ENCODE measurements around the gene HES5. TPM values are rescaled to one million over a fixed set of nuclear protein-coding genes. Genes with fewer than 3 reads are reported as not detected.

The HES5 gene
- total and polyA plus RNA-seq, 10 of the 15 experiments (the other 5 are each of a cell fraction or from before 2014, with no cell fraction given): 0.12 to 0.15 TPM; not detected in 8

DNA sequence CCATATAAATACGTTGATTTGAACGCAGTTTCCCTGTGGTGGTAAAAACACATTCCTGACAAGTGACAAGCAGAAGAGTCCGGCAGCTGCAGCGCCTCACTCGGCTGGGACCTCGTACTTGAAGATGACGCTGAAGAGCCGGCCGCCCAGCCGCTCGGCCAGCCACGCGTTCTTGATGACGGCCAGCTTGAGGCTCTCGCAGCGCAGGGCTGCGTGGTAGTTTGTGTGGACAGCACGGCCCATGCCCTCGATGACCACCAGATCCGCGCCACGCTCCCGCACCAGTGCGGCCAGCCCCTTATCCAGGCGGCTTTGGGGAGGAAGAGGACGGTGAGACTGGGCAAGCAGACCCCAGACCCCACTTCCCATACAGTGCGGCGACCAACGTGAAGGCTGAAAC lies 21.3 kb downstream of the HES5 start:
- ChIA-PET SMC1A (ENCODE audit: uncharacterized antibody, unreplicated experiment) (no interaction called here), CTCF (no interaction called here), RAD21 (ENCODE audit: unreplicated experiment) (no interaction called here), POLR2A (no interaction called here)
- FAIRE-seq (no peak), ATAC-seq (no peak), DNase-seq (ENCODE audit: low read depth, low spot score) (no peak)
- Histone ChIP-seq H2AFZ (ENCODE audit: control insufficient read depth, low read depth, low read length) (no peak overlapping the region), H3K9ac (ENCODE audit: control insufficient read depth, insufficient read depth, low read length) (no peak overlapping the region), H3K9me3 (replicated peaks; ENCODE audit: control insufficient read depth, insufficient read depth, low read length) (no peaks in the 10 kb centered on the region), H4K20me1 (ENCODE audit: control insufficient read depth, insufficient read depth) (no peaks in the 10 kb centered on the region; the same call in 1 of the 2 replicates), H3K27ac (ENCODE audit: control insufficient read depth, insufficient read depth) (no peak overlapping the region), H3K36me3 (ENCODE audit: control insufficient read depth in 2 of 2, insufficient read depth in 2 of 2, low read length in 1 of 2) (peaks cover 2 to 31% of the 10 kb centered on the region in 2 experiments), H3K4me1 (ENCODE audit: control insufficient read depth, insufficient read depth, low read length) (no peaks in the 10 kb centered on the region), H3K79me2 (ENCODE audit: control insufficient read depth, insufficient read depth, low read length) (no peaks in the 10 kb centered on the region), H3K4me2 (ENCODE audit: control insufficient read depth, insufficient read depth) (no peak overlapping the region), H3K27me3 (replicated peaks in 1 of 2; ENCODE audit: control insufficient read depth in 2 of 2, insufficient read depth in 2 of 2, low read length in 1 of 2) (no peaks in the 10 kb centered on the region), H3K4me3 (no peak overlapping the region)
- WGBS (ENCODE audit: insufficient coverage, insufficient replicate concordance, low lambda C conversion rate, missing lambda C conversion rate): 98% methylated on average over 29 of the region's 29 CpGs
- intact Hi-C loops (cut with micrococcal nuclease; ENCODE audit: unreplicated experiment): no loop called here
- in situ Hi-C loops (cut with MboI): no loop called here
- BruUV-seq (replicated peaks): no TSS peak
- TF ChIP-seq, protein P1, sequence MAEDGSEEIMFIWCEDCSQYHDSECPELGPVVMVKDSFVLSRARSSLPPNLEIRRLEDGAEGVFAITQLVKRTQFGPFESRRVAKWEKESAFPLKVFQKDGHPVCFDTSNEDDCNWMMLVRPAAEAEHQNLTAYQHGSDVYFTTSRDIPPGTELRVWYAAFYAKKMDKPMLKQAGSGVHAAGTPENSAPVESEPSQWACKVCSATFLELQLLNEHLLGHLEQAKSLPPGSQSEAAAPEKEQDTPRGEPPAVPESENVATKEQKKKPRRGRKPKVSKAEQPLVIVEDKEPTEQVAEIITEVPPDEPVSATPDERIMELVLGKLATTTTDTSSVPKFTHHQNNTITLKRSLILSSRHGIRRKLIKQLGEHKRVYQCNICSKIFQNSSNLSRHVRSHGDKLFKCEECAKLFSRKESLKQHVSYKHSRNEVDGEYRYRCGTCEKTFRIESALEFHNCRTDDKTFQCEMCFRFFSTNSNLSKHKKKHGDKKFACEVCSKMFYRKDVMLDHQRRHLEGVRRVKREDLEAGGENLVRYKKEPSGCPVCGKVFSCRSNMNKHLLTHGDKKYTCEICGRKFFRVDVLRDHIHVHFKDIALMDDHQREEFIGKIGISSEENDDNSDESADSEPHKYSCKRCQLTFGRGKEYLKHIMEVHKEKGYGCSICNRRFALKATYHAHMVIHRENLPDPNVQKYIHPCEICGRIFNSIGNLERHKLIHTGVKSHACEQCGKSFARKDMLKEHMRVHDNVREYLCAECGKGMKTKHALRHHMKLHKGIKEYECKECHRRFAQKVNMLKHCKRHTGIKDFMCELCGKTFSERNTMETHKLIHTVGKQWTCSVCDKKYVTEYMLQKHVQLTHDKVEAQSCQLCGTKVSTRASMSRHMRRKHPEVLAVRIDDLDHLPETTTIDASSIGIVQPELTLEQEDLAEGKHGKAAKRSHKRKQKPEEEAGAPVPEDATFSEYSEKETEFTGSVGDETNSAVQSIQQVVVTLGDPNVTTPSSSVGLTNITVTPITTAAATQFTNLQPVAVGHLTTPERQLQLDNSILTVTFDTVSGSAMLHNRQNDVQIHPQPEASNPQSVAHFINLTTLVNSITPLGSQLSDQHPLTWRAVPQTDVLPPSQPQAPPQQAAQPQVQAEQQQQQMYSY (CRISPR knock-in tag; IDR thresholded peaks at IDR 0.05): no peak
- TF ChIP-seq RAD21 (IDR thresholded peaks at IDR 0.05; ENCODE audit: insufficient read depth, low read depth, low read length): no peak
- no peak for TF ChIP-seq CBFB (IDR thresholded peaks at IDR 0.05; ENCODE audit: low read depth)
- TF ChIP-seq ZNF384 (IDR thresholded peaks at IDR 0.05; ENCODE audit: borderline replicate concordance, low read depth, low read length): no peak
- TF ChIP-seq, protein P2, sequence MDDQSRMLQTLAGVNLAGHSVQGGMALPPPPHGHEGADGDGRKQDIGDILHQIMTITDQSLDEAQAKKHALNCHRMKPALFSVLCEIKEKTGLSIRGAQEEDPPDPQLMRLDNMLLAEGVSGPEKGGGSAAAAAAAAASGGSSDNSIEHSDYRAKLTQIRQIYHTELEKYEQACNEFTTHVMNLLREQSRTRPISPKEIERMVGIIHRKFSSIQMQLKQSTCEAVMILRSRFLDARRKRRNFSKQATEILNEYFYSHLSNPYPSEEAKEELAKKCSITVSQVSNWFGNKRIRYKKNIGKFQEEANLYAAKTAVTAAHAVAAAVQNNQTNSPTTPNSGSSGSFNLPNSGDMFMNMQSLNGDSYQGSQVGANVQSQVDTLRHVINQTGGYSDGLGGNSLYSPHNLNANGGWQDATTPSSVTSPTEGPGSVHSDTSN (IDR thresholded peaks at IDR 0.05; ENCODE audit: insufficient replicate concordance, low read depth, low read length): no peak
- TF ChIP-seq MYB (IDR thresholded peaks at IDR 0.05; ENCODE audit: borderline replicate concordance, low read depth, low read length): no peak
- TF ChIP-seq SMAD1 (IDR thresholded peaks at IDR 0.05; ENCODE audit: low read depth, partially characterized antibody): no peak
- no peak for TF ChIP-seq TCF12 (IDR thresholded peaks at IDR 0.05; ENCODE audit: low read depth, low read length)
- no peak for TF ChIP-seq BCL11A (IDR thresholded peaks at IDR 0.05; ENCODE audit: low read depth, low read length)
- no peak for TF ChIP-seq ZNF687 (IDR thresholded peaks at IDR 0.05)
- no peak for TF ChIP-seq ATF7 (IDR thresholded peaks at IDR 0.05; ENCODE audit: low read depth)
- TF ChIP-seq FOS (IDR thresholded peaks at IDR 0.05; ENCODE audit: borderline replicate concordance, extremely low read depth, insufficient read length): no peak
